GM18951 (cell line): Measurements from ENCODE around the gene SCLT1.

ENCODE experiments used
- POLR2A ChIP-seq: IDR thresholded peaks from 4 replicates; pipeline ENCODE4 v1.6.1; 2011; ENCODE audit warnings: mild to moderate bottlenecking; ENCODE audit not compliant: insufficient read length, insufficient read depth; ENCODE audit errors: extremely low read depth
- in situ Hi-C: fragments of 300-500 bp; cut with MboI; formaldehyde crosslinking; loops from one replicate; pipeline ENCODE4 v1.12.0; 2022; ENCODE audit warnings: low sequenced_read_pairs, mixed read lengths, inconsistent platforms; ENCODE audit not compliant: unreplicated experiment

The SCLT1 gene

GRCh38 chr4:128848461-128848860, 244.9 kb downstream of the SCLT1 start:
- in situ Hi-C loops = no loop called here
- no peak for TF ChIP-seq POLR2A

GRCh38 chr4:128847082-128847724, 246.1 kb downstream of the SCLT1 start:
- in situ Hi-C loops = no loop called here
- TF ChIP-seq POLR2A = no peak

- TF ChIP-seq POLR2A = no peak
- in situ Hi-C loops = no loop called here
Observed at GRCh38 chr4:128846063-128846462, 247.3 kb downstream of the SCLT1 start.

- TF ChIP-seq POLR2A = no peak
- in situ Hi-C loops = no loop called here
Observed at GRCh38 chr4:128844931-128845330, 248.4 kb downstream of the SCLT1 start.

- in situ Hi-C loops = no loop called here
Observed at GRCh38 chr4:128841402-128841801, 251.9 kb downstream of the SCLT1 start.

GRCh38 chr4:128840711-128841318, 252.5 kb downstream of the SCLT1 start:
- in situ Hi-C loops = no loop called here
- TF ChIP-seq POLR2A = no peak

More at GRCh38 chr4:128841402-128841801, 251.9 kb downstream of the SCLT1 start:
- no peak for TF ChIP-seq POLR2A

GRCh38 chr4:128837679-128838078, 255.7 kb downstream of the SCLT1 start:
- no peak for TF ChIP-seq POLR2A
- in situ Hi-C loops = no loop called here

GRCh38 chr4:128837198-128837597, 256.1 kb downstream of the SCLT1 start:
- in situ Hi-C loops = no loop called here
- no peak for TF ChIP-seq POLR2A

GRCh38 chr4:128835498-128836222, 257.7 kb downstream of the SCLT1 start:
- TF ChIP-seq POLR2A = no peak
- in situ Hi-C loops = no loop called here
